Activated CD4-positive, alpha-beta T cell treated with anti-CD3 and anti-CD28 coated beads for 36 hours (primary cell): Measurements from ENCODE around the gene INCA1. TPM values are rescaled to one million over a fixed set of nuclear protein-coding genes. Genes with fewer than 3 reads are reported as not detected.

ENCODE experiments used
- ATAC-seq: fragments of 200-7000 bp; cut with Tn5 transposase; one replicate; pipeline ENCODE4 v1.10.0; 2021; ENCODE audit warnings: mild to moderate bottlenecking, moderate library complexity
- CTCF ChIA-PET: fragments of 350-600 bp; sonication (Branson Sonifier 250); formaldehyde crosslinking; loops from one replicate; lab custom pipeline; 2021; ENCODE audit warnings: antibody characterized with exemption; lab: Charles Lee
- POLR2A ChIA-PET: fragments of 350-600 bp; sonication (Branson Sonifier 250); formaldehyde crosslinking; loops from one replicate; lab custom pipeline; 2021; ENCODE audit warnings: antibody characterized with exemption, inconsistent platforms; lab: Charles Lee
- DNase-seq: peaks from one replicate; pipeline ENCODE4 v3.0.0-alpha.2; 2020
- H3K27ac Mint-ChIP-seq: one replicate; pipeline ENCODE4 v1.8.0; 2021; ENCODE audit warnings: mixed read lengths
- H3K27me3 Mint-ChIP-seq: one replicate; pipeline ENCODE4 v1.8.0; 2021; ENCODE audit warnings: mixed read lengths
- H3K36me3 Mint-ChIP-seq: one replicate; pipeline ENCODE4 v1.8.0; 2021; ENCODE audit warnings: low read depth, mixed read lengths
- H3K4me1 Mint-ChIP-seq: one replicate; pipeline ENCODE4 v1.8.0; 2021; ENCODE audit warnings: mixed read lengths
- H3K4me3 Mint-ChIP-seq: one replicate; pipeline ENCODE4 v1.8.0; 2021; ENCODE audit warnings: mild to moderate bottlenecking, moderate library complexity, mixed read lengths
- H3K9me3 Mint-ChIP-seq: one replicate; pipeline ENCODE4 v1.8.0; 2021; ENCODE audit warnings: low read depth, mixed read lengths
- intact Hi-C, 2 experiments: fragments of 100-400 bp; cut with DNase I in 1 of 2; cut with micrococcal nuclease in 1 of 2; formaldehyde crosslinking; loops; one replicate each; pipeline versions ENCODE4 v1.14.2 to v1.15.1; 2022 to 2024; cut with DNase I, micrococcal nuclease
- total RNA-seq, 2 experiments: library from RNA; stranded (reverse); gene quantifications; one replicate each; pipeline ENCODE4 v1.2.3, GENCODE V29; 2021

The INCA1 gene
- total RNA-seq, 2 experiments from 2014 or later: 0.18 to 0.28 TPM

DNA sequence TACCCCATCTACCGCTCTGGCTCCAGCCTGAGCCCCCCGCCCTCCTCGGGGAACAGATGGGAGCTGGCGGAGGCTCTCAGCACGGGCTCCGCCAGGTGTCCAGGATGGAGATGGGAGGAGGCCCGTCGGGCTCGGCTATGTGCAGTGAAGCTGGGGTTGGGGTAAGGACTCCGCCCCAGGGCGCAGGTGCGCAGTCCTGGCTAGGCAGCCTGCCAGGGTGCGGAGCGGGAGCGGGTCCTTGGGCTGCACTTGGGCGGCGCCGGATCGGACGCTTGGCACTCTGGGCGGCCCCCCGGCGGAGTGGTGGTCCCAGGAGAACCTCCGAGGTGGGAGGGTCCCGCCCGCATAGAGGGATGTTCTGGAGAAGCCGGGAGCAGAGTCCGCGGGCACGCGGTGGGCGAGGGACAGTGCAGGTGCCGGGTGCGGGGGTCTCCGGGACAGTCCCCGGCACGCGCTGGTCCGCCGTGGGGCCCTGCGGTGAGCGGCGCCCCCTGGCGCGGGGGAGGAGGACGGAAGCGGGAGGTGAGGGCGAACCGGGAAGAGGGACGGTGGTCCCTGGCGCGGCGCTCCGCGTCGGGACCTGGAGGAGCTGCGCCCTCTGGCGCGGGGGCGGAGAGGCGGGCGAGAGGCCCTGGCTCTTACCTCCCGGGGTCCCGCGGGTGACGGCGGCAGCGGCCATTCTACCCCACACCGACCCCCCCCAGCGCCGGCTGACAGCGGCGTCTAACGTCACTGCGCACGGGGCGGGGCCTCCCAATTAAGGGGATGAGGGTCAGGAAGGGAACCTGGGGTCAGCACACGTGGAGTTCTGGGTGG lies 10.2 kb downstream of the INCA1 start, which contains the start of gene CAMTA2:
CAMTA2 (minus strand) TSS at position 725 of the 816 bp plus-strand sequence. CDS start 1,453 bp downstream, outside the sequence.
- CTCF ChIA-PET: interaction anchor here (0.6 to 1.8 kb wide), 12 partner anchors 10 to 1883 kb away, joined by 3 to 5 read pairs (median 3); partner anchors contain the start of genes INCA1 and KIF1C

DNA sequence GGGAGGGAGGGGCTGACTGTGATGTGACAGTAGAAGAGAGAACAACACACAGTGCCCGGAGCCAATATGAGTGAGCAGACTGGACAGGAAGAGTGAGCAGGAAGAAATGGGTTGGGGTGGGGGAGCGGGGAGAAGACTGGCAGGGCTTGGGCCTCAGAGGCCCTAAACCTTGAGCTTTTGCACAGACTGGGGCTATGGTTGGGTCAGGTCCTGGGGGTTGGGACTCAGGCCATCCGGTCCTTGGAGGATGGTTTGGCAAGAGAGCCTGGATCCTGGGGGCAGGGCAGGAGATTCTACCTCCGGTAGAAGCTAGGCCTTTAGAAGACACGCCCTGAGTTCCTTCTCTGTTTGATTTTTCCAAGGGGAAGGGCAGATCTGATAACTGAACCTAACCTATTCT lies 10.9 kb downstream of the INCA1 start:
- Mint-ChIP-seq H3K27me3 (no peaks in the 10 kb centered on the region), H3K9me3 (no peaks in the 10 kb centered on the region), H3K27ac (peak overlapping the region; percentile 77), H3K4me1 (peaks cover 31% of the 10 kb centered on the region), H3K36me3 (peaks cover 18% of the 10 kb centered on the region), H3K4me3 (peak overlapping the region; percentile 93)
- ChIA-PET CTCF (interaction anchor here (0.6 to 1.5 kb wide), 8 partner anchors 14 to 1883 kb away, joined by 3 to 5 read pairs (median 3); no protein-coding TSS in a partner anchor), POLR2A (interaction anchor here (0.6 to 1.8 kb wide), 2 partner anchors 8 to 11 kb away, joined by 3 to 4 read pairs; partner anchors contain the start of genes INCA1 and KIF1C)
- intact Hi-C loops: no loop called here
- ATAC-seq (no peak), DNase-seq (no peak)

More for the DNA sequence above, 10.2 kb downstream of the INCA1 start, which contains the start of gene CAMTA2:
- peak within 1 kb of the TSS; percentile 91 for H3K27ac Mint-ChIP-seq
- POLR2A ChIA-PET: interaction anchor here (0.6 to 1.8 kb wide), 2 partner anchors 8 to 10 kb away, joined by 3 to 4 read pairs; partner anchors contain the start of genes INCA1 and KIF1C
- intact Hi-C loops: loop anchor here in 1 of 2 experiments (1.0 kb wide), 6 partner anchors 10 to 78 kb away; partner anchors contain the start of genes INCA1, KIF1C, RNF167 and SLC25A11
- DNase-seq (peak; percentile 91), ATAC-seq (peak; percentile 87)
- H3K36me3 Mint-ChIP-seq: peaks cover 20% of the 10 kb centered on the region
- H3K4me3 Mint-ChIP-seq: peak within 1 kb of the TSS; percentile 93
- H3K9me3 Mint-ChIP-seq: no peaks in the 10 kb centered on the region
- no peaks in the 10 kb centered on the region for H3K27me3 Mint-ChIP-seq
- peaks cover 33% of the 10 kb centered on the region for H3K4me1 Mint-ChIP-seq

DNA sequence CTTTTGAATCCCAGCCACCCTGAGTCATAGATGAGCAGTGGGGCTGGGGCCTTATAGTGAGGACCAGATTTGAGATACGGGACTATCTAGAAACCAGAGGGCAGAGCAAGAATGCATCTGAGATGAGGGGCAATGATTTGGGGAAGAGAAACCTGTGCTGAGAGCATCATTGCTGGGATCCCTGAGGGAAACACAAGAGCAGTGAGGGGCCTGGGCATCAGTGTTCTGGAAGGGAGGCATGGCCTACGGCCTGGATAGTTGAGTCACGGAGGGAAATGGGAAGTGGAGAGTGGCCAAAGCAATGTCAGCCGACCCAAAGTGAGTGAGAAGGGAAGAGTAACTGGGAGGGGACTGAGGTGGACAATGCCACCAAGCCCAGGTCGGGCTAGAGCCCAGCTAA lies 15.0 kb downstream of the INCA1 start:
- H3K9me3 Mint-ChIP-seq: no peaks in the 10 kb centered on the region

DNA sequence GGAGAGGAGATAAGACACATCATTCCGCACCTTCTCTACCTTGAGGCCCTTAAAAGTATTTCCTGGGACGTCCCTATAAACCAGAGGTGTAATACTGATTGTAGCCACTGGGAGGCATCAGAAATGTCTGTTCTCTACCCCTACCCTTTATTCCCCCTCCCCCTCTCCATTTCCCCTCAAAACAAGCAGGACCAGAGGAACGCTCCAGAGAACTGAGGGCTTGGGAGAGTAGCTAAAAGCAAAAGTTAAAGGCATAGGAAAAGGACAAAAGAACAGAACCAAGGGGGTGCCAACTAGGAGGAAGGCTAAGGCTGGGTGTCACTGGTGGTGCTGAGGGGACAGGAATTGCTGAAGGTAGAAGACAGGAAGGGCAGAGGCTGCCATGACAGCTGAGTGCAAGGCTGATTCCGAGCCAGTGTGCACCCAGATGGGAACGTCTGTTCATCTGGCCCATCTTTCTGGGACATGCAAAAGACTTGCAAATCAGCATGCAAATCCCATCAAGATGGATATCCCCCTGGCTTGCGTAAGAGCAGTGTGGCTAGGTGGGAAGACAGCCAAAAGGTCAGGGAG lies 16.6 kb downstream of the INCA1 start:
- ATAC-seq: peak; percentile 94
- no peak overlapping the region for H3K4me3 Mint-ChIP-seq
- no peaks in the 10 kb centered on the region for H3K9me3 Mint-ChIP-seq
- peaks cover 23% of the 10 kb centered on the region for H3K4me1 Mint-ChIP-seq
- ChIA-PET POLR2A (interaction anchor here (1.5 kb wide), 1 partner anchor 11 kb away, joined by 3 read pairs; no protein-coding TSS in a partner anchor), CTCF (interaction anchor here (1.0 to 3.4 kb wide), 10 partner anchors 8 to 82 kb away, joined by 3 to 21 read pairs (median 6); partner anchors contain the start of gene SPAG7)
- no peaks in the 10 kb centered on the region for H3K27me3 Mint-ChIP-seq
- peak; percentile 57 for DNase-seq
- intact Hi-C loops: loop anchor here (1.0 to 2.0 kb wide), 3 partner anchors 14 to 82 kb away; partner anchors contain the start of gene SPAG7 (in 1 of the 2)
- peak overlapping the region; percentile 69 for H3K27ac Mint-ChIP-seq
- H3K36me3 Mint-ChIP-seq: peaks cover 36% of the 10 kb centered on the region

More for the DNA sequence above, 15.0 kb downstream of the INCA1 start:
- ATAC-seq (no peak), DNase-seq (no peak)
- intact Hi-C loops: no loop called here
- Mint-ChIP-seq H3K4me3 (no peak overlapping the region), H3K27ac (peak overlapping the region; percentile 4), H3K36me3 (peaks cover 38% of the 10 kb centered on the region), H3K4me1 (peaks cover 32% of the 10 kb centered on the region), H3K27me3 (no peaks in the 10 kb centered on the region)
- POLR2A ChIA-PET: no interaction called here
- CTCF ChIA-PET: no interaction called here

DNA sequence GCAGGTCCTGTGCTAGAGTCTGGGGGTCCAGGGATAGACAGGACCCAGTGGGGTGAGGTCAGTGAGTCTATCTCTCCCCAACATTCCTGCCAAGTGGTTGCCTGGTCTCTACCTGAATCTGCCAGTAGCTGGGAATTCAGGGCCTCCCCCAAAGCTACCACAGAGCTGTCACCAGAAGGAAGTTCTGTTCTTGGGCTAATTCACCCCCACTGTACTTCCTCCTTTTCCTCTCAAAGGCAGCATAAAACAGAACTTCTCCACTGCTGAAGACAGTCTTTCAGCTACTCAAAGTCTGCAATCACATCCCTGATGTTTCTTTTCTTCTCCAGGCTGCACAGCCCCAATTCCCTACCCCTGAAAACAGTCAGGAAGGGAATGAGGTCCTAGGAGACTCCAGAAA lies 18.6 kb downstream of the INCA1 start:
- Mint-ChIP-seq H3K27me3 (no peaks in the 10 kb centered on the region), H3K36me3 (peaks cover 39% of the 10 kb centered on the region), H3K4me3 (no peak overlapping the region), H3K4me1 (peaks cover 17% of the 10 kb centered on the region), H3K9me3 (no peaks in the 10 kb centered on the region), H3K27ac (no peak overlapping the region)
- ATAC-seq (no peak), DNase-seq (no peak)
- CTCF ChIA-PET: interaction anchor here (0.8 to 3.4 kb wide), 2 partner anchors 9 to 83 kb away, joined by 3 to 21 read pairs; no protein-coding TSS in a partner anchor
- intact Hi-C loops: no loop called here
- POLR2A ChIA-PET: interaction anchor here (0.5 kb wide), 1 partner anchor 13 kb away, joined by 3 read pairs; no protein-coding TSS in a partner anchor

DNA sequence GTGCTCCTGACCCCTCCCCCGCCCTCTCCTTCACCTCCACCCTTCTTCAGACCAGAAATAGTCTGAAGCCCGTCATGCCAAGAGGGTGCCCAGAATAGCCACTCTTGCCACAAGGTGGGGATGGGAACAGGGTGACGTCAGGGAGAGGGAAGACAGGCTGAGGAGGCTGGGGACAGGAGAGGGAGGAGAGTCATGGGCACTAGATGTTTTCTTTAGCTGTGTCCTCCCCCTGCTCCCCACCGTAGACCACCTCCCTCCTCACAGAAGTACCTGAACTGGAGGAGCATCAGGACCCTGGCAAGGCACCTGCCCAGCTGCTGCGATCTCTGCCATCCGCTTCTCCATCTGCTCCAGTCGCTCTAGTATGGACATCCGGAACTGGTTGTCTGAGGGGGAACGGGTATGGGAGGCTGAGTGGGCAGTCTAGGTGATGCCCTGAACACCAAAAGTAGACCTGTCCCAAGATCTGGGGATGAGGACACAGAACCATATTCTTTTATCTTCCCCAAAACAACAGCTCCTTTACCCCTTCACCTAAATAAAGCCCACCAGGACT lies 23.1 kb downstream of the INCA1 start:
- Mint-ChIP-seq H3K4me3 (no peak overlapping the region), H3K4me1 (peaks cover 21% of the 10 kb centered on the region), H3K9me3 (no peaks in the 10 kb centered on the region), H3K36me3 (peaks cover 48% of the 10 kb centered on the region), H3K27me3 (no peaks in the 10 kb centered on the region), H3K27ac (peak overlapping the region; percentile 5)
- ChIA-PET POLR2A (no interaction called here), CTCF (no interaction called here)
- ATAC-seq (no peak), DNase-seq (no peak)
- intact Hi-C loops: no loop called here

GRCh38 chr17:4973256-4974114 lies 23.8 kb downstream of the INCA1 start:
- H3K36me3 Mint-ChIP-seq: peaks cover 45% of the 10 kb centered on the region
- DNase-seq (no peak), ATAC-seq (no peak)
- H3K27me3 Mint-ChIP-seq: no peaks in the 10 kb centered on the region
- POLR2A ChIA-PET: no interaction called here
- H3K4me1 Mint-ChIP-seq: peaks cover 27% of the 10 kb centered on the region
- no peak overlapping the region for H3K4me3 Mint-ChIP-seq
- no peaks in the 10 kb centered on the region for H3K9me3 Mint-ChIP-seq
- peak overlapping the region; percentile 5 for H3K27ac Mint-ChIP-seq
- CTCF ChIA-PET: no interaction called here
- intact Hi-C loops: no loop called here

GRCh38 chr17:4972752-4973151 lies 24.6 kb downstream of the INCA1 start:
- no peak overlapping the region for H3K27ac Mint-ChIP-seq
- intact Hi-C loops: no loop called here
- CTCF ChIA-PET: interaction anchor here (1.1 kb wide), 1 partner anchor 17 kb away, joined by 3 read pairs; no protein-coding TSS in a partner anchor
- peaks cover 42% of the 10 kb centered on the region for H3K36me3 Mint-ChIP-seq
- peaks cover 27% of the 10 kb centered on the region for H3K4me1 Mint-ChIP-seq
- no peaks in the 10 kb centered on the region for H3K27me3 Mint-ChIP-seq
- POLR2A ChIA-PET: no interaction called here
- H3K9me3 Mint-ChIP-seq: no peaks in the 10 kb centered on the region
- ATAC-seq (no peak), DNase-seq (no peak)
- H3K4me3 Mint-ChIP-seq: no peak overlapping the region

- Mint-ChIP-seq H3K27ac (no peak overlapping the region), H3K4me1 (peaks cover 27% of the 10 kb centered on the region), H3K36me3 (peaks cover 39% of the 10 kb centered on the region), H3K4me3 (no peak overlapping the region), H3K9me3 (no peaks in the 10 kb centered on the region), H3K27me3 (no peaks in the 10 kb centered on the region)
- POLR2A ChIA-PET: no interaction called here
- CTCF ChIA-PET: interaction anchor here (1.1 kb wide), 1 partner anchor 17 kb away, joined by 3 read pairs; no protein-coding TSS in a partner anchor
- ATAC-seq (no peak), DNase-seq (no peak)
- intact Hi-C loops: no loop called here
These were observed 25.0 kb downstream of the INCA1 start for GRCh38 chr17:4972322-4972721.

- no peak for ATAC-seq
- H3K36me3 Mint-ChIP-seq: peaks cover 39% of the 10 kb centered on the region
- ChIA-PET CTCF (interaction anchor here (1.1 to 3.1 kb wide), 2 partner anchors 8 to 18 kb away, joined by 3 to 21 read pairs; no protein-coding TSS in a partner anchor), POLR2A (no interaction called here)
- DNase-seq: no peak
- no peak overlapping the region for H3K27ac Mint-ChIP-seq
- H3K27me3 Mint-ChIP-seq: no peaks in the 10 kb centered on the region
- intact Hi-C loops: no loop called here
- no peaks in the 10 kb centered on the region for H3K9me3 Mint-ChIP-seq
- H3K4me3 Mint-ChIP-seq: no peak overlapping the region
- H3K4me1 Mint-ChIP-seq: peaks cover 27% of the 10 kb centered on the region
These were observed 25.5 kb downstream of the INCA1 start for GRCh38 chr17:4971826-4972225.
